ENCODE measurements around the gene AAMP. TPM values are rescaled to one million over a fixed set of nuclear protein-coding genes. Genes with fewer than 3 reads are reported as not detected.

The AAMP gene
- total RNA-seq, 2 experiments from 2014 or later: 68.7 to 97.0 TPM

- H3K4me1 ChIP-seq (ENCODE audit: insufficient read depth, low read length, poor library complexity, severe bottlenecking): peaks cover 66% of the 10 kb centered on the region
- H3K79me2 ChIP-seq (ENCODE audit: insufficient read depth, low read depth, low read length): peaks cover 35% of the 10 kb centered on the region
- H3K9me3 ChIP-seq (ENCODE audit: low read length): no peaks in the 10 kb centered on the region
- H3K4me2 ChIP-seq (ENCODE audit: low read length): peak within 1 kb of the TSS; percentile 94
- H3K36me3 ChIP-seq (ENCODE audit: insufficient read depth, low read length): no peaks in the 10 kb centered on the region
- H2AFZ ChIP-seq (ENCODE audit: low read length): peak within 1 kb of the TSS; percentile 74; the same call in 1 of the 2 replicates
- intact Hi-C loops (cut with micrococcal nuclease; ENCODE audit: unreplicated experiment): loop anchor here (1.0 to 5.0 kb wide), 2 partner anchors 104 to 175 kb away; no protein-coding TSS in a partner anchor
- no peaks in the 10 kb centered on the region for H4K20me1 ChIP-seq (ENCODE audit: insufficient read depth, low read length)
- peak within 1 kb of the TSS; percentile 89 for H3K4me3 ChIP-seq (ENCODE audit: low read depth, low read length, poor library complexity, severe bottlenecking)
- no peak for TF ChIP-seq EZH2phosphoT487 (IDR thresholded peaks at IDR 0.05; ENCODE audit: borderline replicate concordance, low read depth, low read length)
- peak; percentile 93 for TF ChIP-seq CTCF (conservative IDR thresholded peaks at IDR 0.05; ENCODE audit: low read length)
- ChIA-PET POLR2A (interaction anchor here (0.5 to 2.6 kb wide), 9 partner anchors 14 to 108 kb away, joined by 3 to 24 read pairs (median 4); partner anchors contain the start of genes AAMP, CTDSP1 and PNKD), CTCF (ENCODE audit: unreplicated experiment) (interaction anchor here (1.0 to 3.3 kb wide), 3 partner anchors 20 to 72 kb away, joined by 5 to 17 read pairs (median 14); partner anchors contain the start of gene CATIP)
- H3K9me2 ChIP-seq (ENCODE audit: insufficient read depth, low read length): no peaks in the 10 kb centered on the region
- peak within 1 kb of the TSS; percentile 91 for H3K27ac ChIP-seq (ENCODE audit: low read depth, low read length, poor library complexity, severe bottlenecking)
- DNase-seq (ENCODE audit: low spot score): peak; percentile 86
- BruUV-seq (replicated peaks): no TSS peak
Observed at GRCh38 chr2:218292048-218293014, 22.4 kb upstream of the AAMP start, which contains the start of gene TMBIM1. Gene TMBIM1 (minus strand): TSS chr2:218292503. CDS start chr2:218282141, 10,362 bp downstream.

GRCh38 chr2:218291318-218292047 lies 21.5 kb upstream of the AAMP start:
- Histone ChIP-seq H3K27ac (ENCODE audit: low read depth, low read length, poor library complexity, severe bottlenecking) (peak overlapping the region; percentile 91), H3K4me1 (ENCODE audit: insufficient read depth, low read length, poor library complexity, severe bottlenecking) (peaks cover 74% of the 10 kb centered on the region), H3K9me2 (ENCODE audit: insufficient read depth, low read length) (no peaks in the 10 kb centered on the region), H3K79me2 (ENCODE audit: insufficient read depth, low read depth, low read length) (peaks cover 41% of the 10 kb centered on the region), H4K20me1 (ENCODE audit: insufficient read depth, low read length) (no peaks in the 10 kb centered on the region), H3K4me2 (ENCODE audit: low read length) (peak overlapping the region; percentile 94), H2AFZ (ENCODE audit: low read length) (peak overlapping the region; percentile 74; the same call in 1 of the 2 replicates), H3K9me3 (ENCODE audit: low read length) (no peaks in the 10 kb centered on the region), H3K4me3 (ENCODE audit: low read depth, low read length, poor library complexity, severe bottlenecking) (peak overlapping the region; percentile 89), H3K36me3 (ENCODE audit: insufficient read depth, low read length) (no peaks in the 10 kb centered on the region)
- DNase-seq (ENCODE audit: low spot score): peak; percentile 41
- intact Hi-C loops (cut with micrococcal nuclease; ENCODE audit: unreplicated experiment): loop anchor here (1.0 to 5.0 kb wide), 5 partner anchors 19 to 176 kb away; partner anchors contain the start of gene CTDSP1
- POLR2A ChIA-PET: interaction anchor here (0.8 to 2.7 kb wide), 15 partner anchors 11 to 113 kb away, joined by 3 to 24 read pairs (median 5); partner anchors contain the start of genes AAMP, CATIP, CTDSP1 and PNKD
- TF ChIP-seq EZH2phosphoT487 (IDR thresholded peaks at IDR 0.05; ENCODE audit: borderline replicate concordance, low read depth, low read length) (no peak), CTCF (conservative IDR thresholded peaks at IDR 0.05; ENCODE audit: low read length) (no peak; the same call in 1 of the 2 replicates)
- no TSS peak for BruUV-seq (replicated peaks)
- CTCF ChIA-PET (ENCODE audit: unreplicated experiment): interaction anchor here (1.1 to 3.3 kb wide), 5 partner anchors 9 to 65 kb away, joined by 3 to 17 read pairs (median 11); partner anchors contain the start of gene CATIP
